Right lobe of liver (tissue), 6 donors: ENCODE data around the gene NFKBIL1. TPM values are rescaled to one million over a fixed set of nuclear protein-coding genes. Genes with fewer than 3 reads are reported as not detected.

Source experiments
- ATAC-seq, 4 donors: fragments of 200-7000 bp; cut with Tn5 transposase; one replicate each; pipeline ENCODE4 v1.9.1; 2020; ENCODE audit warnings: mild to moderate bottlenecking in 4 of 4, moderate library complexity in 4 of 4
- DNase-seq, 3 donors: peaks; one replicate each; pipeline ENCODE4 v3.0.0-alpha.2; 2020
- H3K27ac ChIP-seq, 3 donors: fragments of 200-600 bp; one replicate each; pipeline ENCODE4 v1.8.0; 2022
- H3K27me3 ChIP-seq, 2 donors: fragments of 200-600 bp; one replicate each; pipeline ENCODE4 v1.8.0; 2022
- H3K36me3 ChIP-seq, 4 donors: fragments of 200-600 bp; sonication (generic) in 1 of 4; one replicate each; pipeline versions ENCODE4 v1.5.1 to v1.8.0; 2017 to 2022; ENCODE audit warnings: control low read depth in 1 of 4
- H3K4me1 ChIP-seq, 4 donors: fragments of 200-600 bp; sonication (generic) in 1 of 4; one replicate each; pipeline versions ENCODE4 v1.5.1 to v1.8.0; 2017 to 2022; ENCODE audit warnings: control low read depth in 1 of 4
- H3K4me3 ChIP-seq, 3 donors: fragments of 200-600 bp; one replicate each; pipeline ENCODE4 v1.8.0; 2022
- H3K9me3 ChIP-seq, 4 donors: fragments of 200-600 bp; sonication (generic) in 1 of 4; one replicate each; pipeline versions ENCODE4 v1.5.1 to v1.8.0; 2017 to 2022; ENCODE audit warnings: control low read depth in 1 of 4
- CTCF ChIP-seq, 4 donors: fragments of 200-600 bp in 3 of 4; fragments of 450-650 bp in 1 of 4; IDR thresholded peaks; one replicate each; pipeline versions ENCODE4 v1.5.1 to v1.8.0; 2016 to 2022; ENCODE audit warnings: antibody characterized with exemption in 4 of 4, mild to moderate bottlenecking in 2 of 4
- POLR2A ChIP-seq: fragments of 450-650 bp; IDR thresholded peaks from one replicate; pipeline ENCODE4 v1.6.1; 2017; ENCODE audit warnings: antibody characterized with exemption, mild to moderate bottlenecking
- WGBS: methylation state at CpG from one replicate; pipeline ENCODE4 v1.1.6; 2018; ENCODE audit warnings: low coverage, low lambda C conversion rate; ENCODE audit not compliant: insufficient coverage; ENCODE audit errors: missing lambda C conversion rate; 5-methylcytosine and 5-hydroxymethylcytosine counted together
- intact Hi-C, 2 donors: fragments of 100-400 bp; cut with DNase I; formaldehyde crosslinking; loops; one replicate each; pipeline versions ENCODE4 v1.11.2 to v1.14.1; 2022
- total RNA-seq, 6 experiments: library from RNA; depleted of rRNA in 2 of 6; stranded (reverse); fragments of >200 nt in 2 of 6; fragmentation: NEBNext Ultra II Directional in 3 of 6; extraction: Animal tissue kit (Norgen Biotek cat#: 25700) in 3 of 6; gene quantifications; one replicate each; pipeline versions ENCODE4 v1.1.0 to v1.2.4, GENCODE V29; 2016 to 2023
- donor health status: DM: no; HTN: yes; CAD: no.
- donor health status: DM: no; HTN: no; CAD: no.
- donor health status: DM: no; HTN: no; CAD: no.
- donor health status: DM: no; HTN: yes; CAD: no.
- donor health status: DM: no; HTN: yes; CAD: no.

NFKBIL1 gene
- total RNA-seq, 6 experiments from 2014 or later: 7.5 to 10.2 (median 8.3) TPM

GRCh38 chr6:31559958-31560696 is 12.7 kb downstream of the NFKBIL1 start:
- peak; percentile 75 to 78 (median 75) for DNase-seq
- Histone ChIP-seq H3K27me3 (no peaks in the 10 kb centered on the region), H3K4me3 (no peak overlapping the region), H3K4me1 (no peaks in the 10 kb centered on the region), H3K36me3 (peaks cover 0 to 31% (median 5%) of the 10 kb centered on the region in 4 donors), H3K9me3 (no peaks in the 10 kb centered on the region), H3K27ac (peak overlapping the region; percentile 15 to 53 (median 49))
- TF ChIP-seq CTCF (IDR thresholded peaks at IDR 0.05) (no peak), POLR2A (no peak)
- intact Hi-C loops: no loop called here
- 51% methylated on average over 7 of the region's 7 CpGs for WGBS
- ATAC-seq: peak; percentile 74 to 85 (median 78)

- TF ChIP-seq POLR2A (no peak), CTCF (IDR thresholded peaks at IDR 0.05) (no peak)
- Histone ChIP-seq H3K27me3 (no peaks in the 10 kb centered on the region), H3K4me3 (no peak overlapping the region), H3K36me3 (peaks cover 0 to 30% (median 5%) of the 10 kb centered on the region in 4 donors), H3K9me3 (no peaks in the 10 kb centered on the region), H3K4me1 (no peaks in the 10 kb centered on the region), H3K27ac (peak overlapping the region; percentile 15 to 53 (median 37))
- ATAC-seq: no peak
- no peak for DNase-seq
- intact Hi-C loops: no loop called here
Observed at GRCh38 chr6:31560697-31561058, 13.3 kb downstream of the NFKBIL1 start.

GRCh38 chr6:31567531-31568370 is 20.3 kb downstream of the NFKBIL1 start:
- ATAC-seq: peak in 3 of 4 donors; percentile 23 to 29 (median 25)
- intact Hi-C loops: no loop called here
- Histone ChIP-seq H3K4me3 (no peak overlapping the region), H3K4me1 (no peaks in the 10 kb centered on the region), H3K9me3 (no peaks in the 10 kb centered on the region), H3K27me3 (no peaks in the 10 kb centered on the region), H3K36me3 (no peaks in the 10 kb centered on the region), H3K27ac (no peak overlapping the region)
- WGBS: 39% methylated on average over 9 of the region's 9 CpGs
- no peak for TF ChIP-seq CTCF (IDR thresholded peaks at IDR 0.05)
- no peak for TF ChIP-seq POLR2A
- peak in 1 of 3 donors; percentile 22 for DNase-seq

DNA sequence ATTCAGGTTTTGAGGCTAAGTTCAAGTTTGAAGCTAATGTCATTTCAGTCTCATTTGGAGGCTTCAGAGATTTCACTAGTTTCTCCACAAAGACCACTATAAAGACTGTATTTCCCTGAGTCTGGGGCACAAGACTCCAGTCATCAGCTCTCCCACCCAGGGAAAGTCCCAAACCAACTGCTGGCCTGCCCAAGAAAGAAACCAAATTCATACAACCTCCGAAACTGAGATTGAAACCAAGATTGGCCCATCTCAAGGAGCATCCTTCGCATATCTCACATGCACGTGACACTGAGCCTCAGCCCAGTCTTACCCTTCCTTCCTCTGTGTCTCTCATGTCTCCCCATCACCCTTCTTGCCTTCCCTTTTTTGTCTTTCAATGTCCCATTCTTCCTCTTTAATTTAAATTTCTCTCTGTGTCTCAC is 21.1 kb downstream of the NFKBIL1 start:
- intact Hi-C loops: no loop called here
- no peaks in the 10 kb centered on the region for H3K27me3 ChIP-seq
- no peak overlapping the region for H3K4me3 ChIP-seq
- no peaks in the 10 kb centered on the region for H3K36me3 ChIP-seq
- DNase-seq: peak in 1 of 3 donors; percentile 51
- TF ChIP-seq CTCF (IDR thresholded peaks at IDR 0.05) (no peak), POLR2A (no peak)
- no peak overlapping the region for H3K27ac ChIP-seq
- peak; percentile 53 to 77 (median 62) for ATAC-seq
- WGBS: 64% methylated on average over 3 of the region's 3 CpGs
- no peaks in the 10 kb centered on the region for H3K4me1 ChIP-seq
- H3K9me3 ChIP-seq: no peaks in the 10 kb centered on the region
